Activated effector memory CD4-positive, alpha-beta T cell treated with Interleukin-2 at 50 U/mL for 16 hours (primary cell): Measurements from ENCODE around the gene CLEC16A.

Experiments
- DNase-seq: peaks from one replicate; pipeline ENCODE4 v3.0.0-alpha.2; 2020

The CLEC16A gene

GRCh38 chr16:10968498-10968897 lies 24.1 kb downstream of the CLEC16A start:
- DNase-seq, result no peak

- no peak for DNase-seq
These were observed 25.3 kb downstream of the CLEC16A start for GRCh38 chr16:10969615-10970014.

DNA sequence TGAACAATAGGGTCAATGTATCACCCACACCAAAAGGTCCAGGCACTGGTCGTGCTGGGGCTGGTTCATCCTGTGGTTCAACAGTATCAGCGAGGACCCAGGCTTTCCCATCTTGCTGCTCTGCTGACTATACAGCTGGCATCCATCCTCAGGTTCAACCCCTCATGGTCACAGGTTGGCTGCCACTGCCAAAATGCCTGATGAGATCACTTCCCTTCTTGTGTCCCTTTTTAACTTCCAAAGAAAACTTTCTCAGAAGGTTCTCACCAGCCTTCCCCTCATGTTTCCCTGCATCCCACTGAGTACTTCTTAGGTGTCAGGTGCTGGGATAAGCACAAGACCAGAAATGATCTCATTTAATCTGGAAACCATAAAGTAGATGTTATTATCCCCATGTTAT lies 25.7 kb downstream of the CLEC16A start:
- no peak for DNase-seq

DNA sequence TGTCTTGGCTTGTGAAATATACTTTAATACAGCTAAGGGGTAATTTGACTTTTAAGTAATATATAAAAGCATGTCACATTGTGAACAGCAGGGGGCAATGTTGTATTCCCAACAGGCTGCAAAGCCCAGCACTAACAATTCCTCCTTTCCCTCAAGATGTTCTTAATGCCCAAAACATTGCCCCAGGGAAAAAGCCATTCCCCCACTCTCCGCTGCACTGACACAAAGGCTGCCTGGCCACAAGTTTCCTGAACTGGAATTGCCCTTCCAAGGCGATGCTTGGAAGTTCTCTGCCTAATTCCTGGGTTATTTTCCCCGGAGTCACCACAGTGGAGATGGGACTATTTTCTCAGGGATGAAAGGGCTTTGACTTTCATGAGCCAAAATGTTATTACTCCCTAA lies 27.2 kb downstream of the CLEC16A start:
- no peak for DNase-seq

DNA sequence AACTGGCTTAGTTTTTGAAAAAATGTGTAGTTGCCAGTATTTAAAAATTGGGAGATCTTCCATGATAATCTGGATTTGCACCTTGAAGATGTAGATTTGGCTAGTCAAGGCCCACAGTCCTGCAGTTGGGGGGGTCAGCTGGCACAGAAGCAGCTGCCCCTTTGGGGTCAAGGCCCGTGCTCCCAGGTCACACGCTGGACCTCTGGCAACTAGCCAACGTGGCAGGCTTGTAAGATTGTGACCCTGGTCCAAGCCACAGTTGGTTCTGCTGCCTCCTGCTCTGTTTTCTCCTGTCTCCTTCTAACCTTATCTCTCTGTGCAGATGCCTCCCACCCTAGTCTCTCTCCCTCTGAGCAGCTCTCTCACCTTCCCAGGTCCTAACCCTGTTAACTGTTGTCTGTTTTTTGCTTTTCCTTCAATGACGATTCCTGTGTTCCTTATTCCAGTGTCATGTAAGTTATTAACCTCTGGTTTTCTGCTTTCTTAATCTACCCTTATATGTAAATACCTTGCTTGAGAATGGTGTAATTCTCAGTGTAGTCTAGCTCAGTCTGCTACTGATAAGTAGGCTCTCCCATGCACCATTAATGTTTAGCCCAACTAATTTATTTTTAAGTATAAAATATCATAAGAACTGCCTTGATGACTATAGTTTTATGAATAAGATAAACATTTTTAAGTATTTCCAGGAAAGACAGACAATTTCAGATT lies 27.9 kb downstream of the CLEC16A start:
- DNase-seq, result no peak

GRCh38 chr16:10972819-10973464 lies 28.6 kb downstream of the CLEC16A start:
- DNase-seq, result no peak

DNA sequence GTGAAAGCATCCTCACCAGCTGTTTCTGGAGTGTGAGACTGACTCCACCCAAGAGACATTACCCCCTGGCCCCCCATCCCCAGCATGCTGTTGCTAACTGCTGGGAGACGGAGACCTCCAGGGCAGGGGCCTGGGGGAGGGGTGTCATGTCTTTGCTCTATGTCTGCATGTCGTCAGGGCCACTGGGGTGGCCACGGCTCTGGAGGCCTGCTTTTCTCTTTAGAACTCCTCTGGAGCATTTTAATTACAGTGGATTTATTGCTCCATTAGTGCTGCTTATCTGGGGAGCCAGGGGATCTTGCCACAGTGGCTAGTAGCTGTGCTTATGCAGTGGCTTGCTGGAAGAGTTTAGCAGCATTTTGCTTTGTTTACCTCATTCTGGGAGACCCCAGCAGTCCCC lies 32.3 kb downstream of the CLEC16A start:
- no peak for DNase-seq

GRCh38 chr16:10978124-10978523 lies 33.8 kb downstream of the CLEC16A start:
- no peak for DNase-seq

DNA sequence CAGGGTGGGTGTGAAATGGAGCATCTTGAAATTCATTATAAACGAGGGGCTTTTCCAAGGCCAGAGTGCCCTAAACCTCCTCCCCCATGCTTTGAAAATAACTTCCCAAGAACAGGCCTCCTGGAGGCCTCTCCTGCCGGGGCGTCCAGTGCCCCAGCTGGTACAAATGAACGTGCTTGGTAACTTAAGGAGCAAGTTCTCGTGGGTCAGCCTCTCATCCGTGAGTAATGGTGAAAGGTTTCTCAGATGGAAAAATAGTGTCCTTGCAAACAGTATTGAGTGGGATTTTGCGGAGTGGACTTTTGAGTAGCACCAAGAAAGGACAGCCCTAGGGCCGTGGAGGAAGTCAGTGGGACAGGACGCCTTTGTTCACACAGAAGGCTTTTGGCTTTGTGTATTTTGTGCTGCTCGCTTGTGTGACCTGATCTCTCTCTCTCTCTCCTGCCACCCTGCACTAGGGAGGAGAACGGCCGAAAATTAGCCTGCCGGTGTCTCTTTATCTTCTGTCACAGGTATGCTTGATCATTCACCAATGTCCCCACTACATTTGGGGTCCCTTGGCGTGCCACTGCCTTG lies 34.6 kb downstream of the CLEC16A start:
- DNase-seq, result no peak

DNA sequence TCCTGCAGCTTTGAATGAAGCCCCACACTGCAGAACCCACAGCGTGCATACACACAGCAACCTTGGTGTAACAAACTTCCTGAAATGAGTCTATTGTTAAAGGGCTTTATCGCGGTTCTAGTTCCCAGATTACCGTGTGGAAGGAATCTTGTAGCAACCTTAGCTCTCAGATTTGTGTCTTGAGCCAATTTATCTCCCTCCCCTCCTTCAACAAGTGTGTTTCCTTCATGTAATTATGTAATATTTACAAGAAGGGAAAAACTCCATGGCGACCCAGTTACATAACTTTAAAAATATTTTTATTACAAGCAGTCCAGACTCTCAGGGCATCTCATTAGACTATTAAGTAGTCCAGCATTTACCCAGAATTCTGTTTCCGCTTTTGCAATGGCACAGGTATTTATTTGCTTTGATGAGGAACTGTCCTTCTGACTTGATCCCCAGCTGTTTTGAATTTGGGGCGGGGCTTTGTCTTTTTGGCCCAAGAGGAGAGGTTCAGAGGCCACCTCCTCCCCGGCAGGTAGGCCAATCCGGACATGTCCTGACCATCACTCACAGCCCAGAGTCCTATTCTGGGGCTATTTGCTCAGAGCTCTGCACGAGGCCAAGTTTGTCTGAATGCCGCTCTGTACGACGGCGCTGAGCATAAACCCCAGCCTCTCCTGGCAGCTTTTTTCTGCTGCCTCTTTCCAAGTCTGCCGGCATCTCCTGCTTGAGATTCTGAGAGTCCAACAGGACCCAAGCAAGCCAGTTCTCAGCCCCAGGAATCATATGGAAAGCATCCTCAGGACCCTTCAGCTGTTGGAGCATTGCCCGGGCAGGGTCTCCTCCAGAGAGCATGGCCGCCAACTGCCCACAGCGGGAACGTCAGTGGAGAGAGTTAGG lies 35.6 kb downstream of the CLEC16A start:
- DNase-seq, result no peak

DNA sequence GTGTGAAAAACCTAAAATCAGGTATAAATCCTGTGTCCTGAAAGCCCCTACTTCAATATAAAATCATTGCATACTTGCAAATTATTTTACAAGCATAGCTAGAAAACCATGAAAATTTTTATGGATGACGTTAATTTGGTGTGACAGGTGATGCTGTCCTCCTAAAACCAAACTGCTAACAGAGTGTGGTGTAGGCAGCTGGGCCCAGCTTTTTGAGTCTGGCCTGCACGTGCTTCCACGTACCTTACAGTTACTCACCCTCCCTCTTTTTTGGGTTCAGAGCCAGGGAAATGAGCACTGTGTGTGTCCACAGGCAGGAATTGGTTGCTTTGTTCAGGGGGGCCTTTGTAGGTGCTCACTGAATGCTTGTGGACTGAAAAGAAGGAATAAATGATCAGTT lies 36.4 kb downstream of the CLEC16A start:
- DNase-seq, result no peak

GRCh38 chr16:10981697-10982216 lies 37.4 kb downstream of the CLEC16A start:
- no peak for DNase-seq

GRCh38 chr16:10982465-10983150 lies 38.2 kb downstream of the CLEC16A start:
- no peak for DNase-seq

- peak; percentile 15 for DNase-seq
These were observed 38.8 kb downstream of the CLEC16A start for GRCh38 chr16:10983159-10983558.

- DNase-seq, result no peak
These were observed 40.1 kb downstream of the CLEC16A start for GRCh38 chr16:10984509-10984908.

DNA sequence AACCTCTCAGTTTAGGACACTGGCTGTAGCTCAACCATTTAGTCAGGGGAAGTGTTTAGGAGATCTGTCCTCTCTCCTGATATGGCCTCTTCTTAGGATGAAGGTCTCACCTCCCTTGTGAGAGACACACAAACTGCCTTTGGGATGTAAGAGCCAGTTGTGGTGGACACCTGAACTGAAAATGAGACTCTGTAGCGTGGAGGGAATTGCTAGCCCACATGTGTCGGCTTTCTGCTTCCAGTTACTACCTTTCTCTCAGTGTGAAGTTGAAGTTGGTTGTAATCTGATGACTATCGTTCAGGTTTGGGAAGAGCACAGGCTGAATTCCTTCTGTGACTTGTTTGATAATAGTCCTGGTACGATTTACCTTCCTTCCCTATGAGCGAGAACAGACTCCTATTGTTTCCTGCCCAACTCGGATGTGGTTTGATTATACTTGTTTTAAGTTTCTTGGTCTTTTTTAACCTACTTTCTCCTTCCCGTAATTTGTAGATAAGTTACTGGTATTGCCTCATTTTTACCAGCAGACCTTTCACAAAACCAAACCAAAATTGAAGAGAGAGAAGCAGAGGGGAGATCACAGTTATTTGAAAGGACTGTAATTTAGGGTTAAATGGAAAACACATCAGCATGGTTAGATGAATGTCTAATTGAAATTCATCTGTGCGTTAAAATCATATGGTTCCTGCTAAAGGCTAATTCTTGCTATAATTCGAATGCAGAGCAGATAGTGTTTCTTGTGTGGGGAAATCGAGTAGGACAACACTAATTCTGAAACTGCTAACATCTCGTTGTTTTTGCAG lies 43.2 kb downstream of the CLEC16A start:
- DNase-seq, result no peak

- DNase-seq, result peak; percentile 23
These were observed 43.9 kb downstream of the CLEC16A start for GRCh38 chr16:10988164-10988803.

GRCh38 chr16:10988879-10989278 lies 44.5 kb downstream of the CLEC16A start:
- no peak for DNase-seq

DNA sequence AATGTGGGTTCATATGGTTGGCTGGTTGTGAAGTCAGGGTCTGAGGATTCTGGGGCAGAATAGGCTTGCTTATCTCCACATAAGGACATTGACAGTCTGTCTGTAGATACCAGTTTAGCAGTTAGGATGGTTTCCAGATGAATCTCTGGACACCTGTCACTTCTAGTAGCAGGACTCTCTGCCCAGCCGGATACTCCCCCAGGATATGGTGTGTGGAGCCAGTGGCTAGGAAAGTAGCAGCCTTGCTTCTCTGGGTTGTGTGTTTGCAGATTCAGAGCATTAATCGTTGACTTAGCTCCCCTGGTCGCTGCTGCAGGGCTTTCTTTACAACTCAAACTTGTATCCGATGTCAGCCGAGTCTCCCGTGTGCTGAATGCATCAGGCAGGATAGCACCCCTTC lies 45.2 kb downstream of the CLEC16A start:
- DNase-seq, result no peak

DNA sequence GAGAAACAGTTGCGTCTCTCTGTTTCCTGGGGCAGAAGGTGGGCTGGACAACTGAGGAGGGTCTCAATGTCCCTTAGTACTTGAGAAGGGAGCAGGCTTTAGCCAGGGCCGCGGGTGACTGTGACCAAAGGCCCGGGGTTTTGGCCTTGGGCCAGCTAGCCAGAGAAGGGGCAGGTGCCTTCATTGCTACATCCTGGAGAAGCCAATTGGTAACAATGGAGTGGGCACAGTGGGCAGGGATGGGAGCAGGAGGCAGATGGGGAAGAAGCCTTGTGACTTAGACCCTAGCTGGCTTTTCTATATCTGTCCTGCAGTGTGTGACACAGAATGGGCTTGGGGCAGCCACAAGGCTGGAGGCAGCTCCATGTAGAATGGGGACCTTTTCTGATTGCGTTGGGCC lies 46.0 kb downstream of the CLEC16A start:
- DNase-seq, result no peak

DNA sequence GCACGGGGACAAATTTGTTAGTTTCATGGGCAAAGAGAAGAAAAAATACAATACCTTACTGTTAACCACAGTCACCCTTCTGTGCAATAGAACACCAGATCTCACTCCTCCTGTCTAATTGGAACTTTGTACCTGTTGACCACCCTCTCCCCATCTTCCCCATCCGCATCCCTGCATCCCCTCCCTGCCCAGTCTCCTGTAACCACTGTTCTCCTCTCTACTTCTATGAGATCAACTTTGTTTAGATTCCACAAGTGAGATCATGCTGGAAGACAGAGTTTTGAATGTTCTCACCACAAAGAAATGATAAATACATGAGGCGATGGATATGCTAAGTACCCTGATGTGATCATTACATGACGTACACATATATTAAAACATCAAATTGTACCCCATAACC lies 47.7 kb downstream of the CLEC16A start:
- no peak for DNase-seq
